Measurements from ENCODE around the gene CXADR.

- TF ChIP-seq CTCF (IDR thresholded peaks at IDR 0.05) (no peak), EZH2 (IDR thresholded peaks at IDR 0.05) (no peak)
Observed at GRCh38 chr21:17552410-17552809, 39.6 kb downstream of the CXADR start.
